GM21423 (cell line): Measurements from ENCODE around the gene PDZRN4.
A peak's percentile ranks its signal among the peaks of the same experiment; 100 is the strongest.
"Not testable (repeated sequence)": the region's sequence is repeated elsewhere in the genome, so short reads cannot be mapped to it uniquely, and the experiment has no call there.

Experiments used
- ATAC-seq: cut with Tn5 transposase; IDR thresholded peaks from one replicate; pipeline ENCODE4 v1.9.1; 2021; ENCODE audit warnings: mild to moderate bottlenecking, moderate library complexity; ENCODE audit not compliant: unreplicated experiment

The PDZRN4 gene

GRCh38 chr12:41507286-41507685 lies 319.2 kb downstream of the PDZRN4 start:
- ATAC-seq, result no peak

GRCh38 chr12:41509271-41510055 lies 321.3 kb downstream of the PDZRN4 start:
- ATAC-seq, result no peak

GRCh38 chr12:41510470-41510869 lies 322.4 kb downstream of the PDZRN4 start:
- no peak for ATAC-seq

GRCh38 chr12:41511247-41511646 lies 323.1 kb downstream of the PDZRN4 start:
- no peak for ATAC-seq

GRCh38 chr12:41512497-41512896 lies 324.4 kb downstream of the PDZRN4 start:
- no peak for ATAC-seq

GRCh38 chr12:41514021-41514777 lies 326.1 kb downstream of the PDZRN4 start:
- no peak for ATAC-seq

- ATAC-seq, result no peak
These were observed 326.8 kb downstream of the PDZRN4 start for GRCh38 chr12:41514907-41515306.

GRCh38 chr12:41515953-41516352 lies 327.8 kb downstream of the PDZRN4 start:
- no peak for ATAC-seq

GRCh38 chr12:41520869-41521268 lies 332.7 kb downstream of the PDZRN4 start:
- ATAC-seq, result no peak

GRCh38 chr12:41521872-41522379 lies 333.8 kb downstream of the PDZRN4 start:
- peak; percentile 73 for ATAC-seq

- ATAC-seq, result no peak
These were observed 338.9 kb downstream of the PDZRN4 start for GRCh38 chr12:41527062-41527461.

GRCh38 chr12:41527534-41528116 lies 339.5 kb downstream of the PDZRN4 start:
- ATAC-seq, result no peak

- no peak for ATAC-seq
These were observed 340.8 kb downstream of the PDZRN4 start for GRCh38 chr12:41528874-41529273.

GRCh38 chr12:41530441-41530840 lies 342.3 kb downstream of the PDZRN4 start:
- ATAC-seq, result no peak

- no peak for ATAC-seq
These were observed 343.2 kb downstream of the PDZRN4 start for GRCh38 chr12:41531147-41531829.

GRCh38 chr12:41532072-41532471 lies 344.0 kb downstream of the PDZRN4 start:
- no peak for ATAC-seq

- ATAC-seq, result no peak
These were observed 348.8 kb downstream of the PDZRN4 start for GRCh38 chr12:41536813-41537490.

GRCh38 chr12:41537522-41537921 lies 349.4 kb downstream of the PDZRN4 start:
- ATAC-seq, result no peak

GRCh38 chr12:41545761-41546160 lies 357.6 kb downstream of the PDZRN4 start:
- ATAC-seq, result no peak

- ATAC-seq, result not testable (repeated sequence)
These were observed 359.0 kb downstream of the PDZRN4 start for GRCh38 chr12:41547071-41547470.
